Activated CD8-positive, alpha-beta memory T cell treated with anti-CD3 and anti-CD28 coated beads, Interleukin-2, amount 50 U/mL, for 24 hours (primary cell): ENCODE results near the gene THBS2.
"Not testable (repeated sequence)": the region's sequence is repeated elsewhere in the genome, so short reads cannot be mapped to it uniquely, and the experiment has no call there.

Experiments
- DNase-seq: peaks from one replicate; pipeline ENCODE4 v3.0.0-alpha.2; 2020; ENCODE audit errors: extremely low read depth

Gene THBS2

DNA sequence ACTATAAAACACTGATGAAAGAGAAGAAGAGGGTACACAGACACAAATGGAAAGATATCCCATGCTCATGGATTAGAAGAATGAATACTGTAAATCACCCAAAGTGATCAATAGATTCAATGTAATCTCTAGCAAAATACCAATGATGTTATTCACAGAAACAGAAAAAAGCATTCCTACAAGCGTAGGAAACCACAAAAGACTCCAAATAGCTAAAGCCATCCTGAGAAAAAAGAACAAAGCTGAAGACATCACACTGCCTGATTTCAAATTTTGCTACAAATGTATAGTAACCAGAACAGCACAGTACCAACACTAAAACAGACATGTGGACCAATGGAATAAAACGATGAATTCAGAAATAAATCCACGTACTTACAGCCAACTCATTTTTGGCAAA lies 43.0 kb downstream of the THBS2 start:
- DNase-seq, result no peak

DNA sequence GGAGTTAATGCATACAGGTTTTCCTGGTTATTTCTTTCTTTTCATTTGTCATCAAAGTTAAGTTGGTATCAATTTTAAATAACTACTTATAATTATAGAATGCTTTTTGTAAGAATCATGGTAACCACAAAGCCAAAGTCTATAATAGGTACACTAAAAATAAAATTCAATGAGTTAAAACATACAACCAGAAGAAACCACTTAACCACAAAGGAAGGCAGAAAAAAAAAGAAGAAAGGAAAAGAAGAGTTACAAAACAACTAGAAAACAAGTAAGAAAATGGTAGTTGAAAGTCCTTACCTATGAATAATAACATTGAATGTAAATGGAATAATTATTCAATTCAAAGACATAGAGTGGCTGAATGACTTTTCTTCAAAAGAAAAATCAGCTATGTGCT lies 45.6 kb downstream of the THBS2 start:
- no peak for DNase-seq

DNA sequence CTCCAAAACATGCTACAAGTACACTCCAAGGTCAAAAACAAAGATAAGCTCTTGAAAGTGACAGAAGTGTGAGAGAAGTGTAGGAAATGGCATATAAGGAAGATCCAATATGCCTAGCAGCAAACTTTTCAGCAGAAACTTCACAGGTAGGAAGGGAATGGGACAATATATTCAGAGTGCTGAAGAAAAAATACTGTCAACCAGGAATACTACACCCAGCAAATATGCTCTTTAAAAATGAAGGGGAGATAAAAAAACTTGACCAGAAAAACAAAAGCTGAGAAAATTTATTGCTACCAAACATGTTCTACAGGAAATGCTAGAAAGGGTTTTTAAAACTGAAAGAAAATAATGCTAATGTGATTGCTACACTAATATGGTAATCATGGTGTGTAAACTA lies 46.2 kb downstream of the THBS2 start:
- no peak for DNase-seq

DNA sequence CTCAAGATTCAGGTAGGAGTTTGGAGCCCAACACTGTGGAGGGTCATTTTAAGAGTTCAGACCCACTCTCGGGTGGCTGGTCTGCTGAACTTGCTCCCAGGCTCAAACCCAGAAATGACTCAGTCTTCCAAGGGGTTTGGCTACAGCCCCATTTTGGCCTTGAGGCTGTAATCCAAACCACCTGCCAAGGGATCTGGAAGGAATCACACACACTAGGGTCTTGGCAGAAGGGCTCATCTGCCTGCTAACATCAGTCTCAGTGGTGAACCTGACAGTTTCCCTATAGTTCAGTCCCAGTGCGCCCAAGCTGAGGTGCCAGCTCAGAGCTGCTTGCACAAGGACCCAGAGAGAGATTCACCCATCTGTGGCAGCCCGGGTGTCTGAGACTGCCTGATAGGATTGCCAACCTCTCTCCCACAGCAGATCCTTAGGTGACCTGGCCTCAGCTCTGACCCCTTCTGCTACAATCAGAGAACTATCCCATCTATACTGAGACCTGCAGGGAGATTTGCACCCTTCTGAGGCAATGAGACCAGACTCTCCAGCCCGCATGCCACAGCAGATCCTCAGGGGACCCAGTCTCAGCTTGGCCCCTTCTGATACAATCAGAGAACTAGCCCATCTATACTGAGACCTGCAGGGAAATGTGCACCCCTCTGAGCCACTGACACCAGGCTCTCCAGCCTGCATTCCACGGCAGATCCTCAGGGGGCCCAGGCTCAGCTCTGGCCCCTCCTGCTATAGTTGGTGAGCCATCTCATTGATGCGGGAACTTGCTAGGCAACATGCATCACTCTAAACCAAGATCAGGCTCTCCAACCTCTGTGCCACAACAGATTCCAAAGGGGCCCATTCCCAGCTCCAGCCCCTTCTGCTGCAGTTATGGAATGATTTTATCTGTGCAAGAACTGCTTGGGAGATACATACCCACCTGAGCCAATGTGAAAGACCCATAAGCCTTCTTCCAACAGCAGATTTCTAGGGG lies 48.2 kb downstream of the THBS2 start:
- DNase-seq, result no peak

DNA sequence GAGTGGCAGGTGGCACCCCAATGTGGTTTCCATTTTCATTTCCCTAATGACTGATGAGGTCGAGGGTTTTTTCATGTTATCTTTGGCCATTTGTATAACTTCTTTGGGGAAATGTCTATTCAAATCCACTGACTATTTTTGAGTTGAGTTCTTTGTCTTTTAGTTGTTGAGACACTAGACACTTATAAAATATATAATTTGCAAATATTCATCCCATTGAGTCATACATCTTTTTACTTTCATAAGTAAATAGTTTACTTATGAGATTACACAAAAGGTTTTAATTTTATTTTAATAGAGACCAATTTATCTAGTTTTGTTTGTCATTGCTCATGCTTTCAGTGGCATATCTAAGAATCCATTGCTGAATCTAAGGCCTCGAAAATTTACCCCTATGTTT lies 49.5 kb downstream of the THBS2 start:
- no peak for DNase-seq

DNA sequence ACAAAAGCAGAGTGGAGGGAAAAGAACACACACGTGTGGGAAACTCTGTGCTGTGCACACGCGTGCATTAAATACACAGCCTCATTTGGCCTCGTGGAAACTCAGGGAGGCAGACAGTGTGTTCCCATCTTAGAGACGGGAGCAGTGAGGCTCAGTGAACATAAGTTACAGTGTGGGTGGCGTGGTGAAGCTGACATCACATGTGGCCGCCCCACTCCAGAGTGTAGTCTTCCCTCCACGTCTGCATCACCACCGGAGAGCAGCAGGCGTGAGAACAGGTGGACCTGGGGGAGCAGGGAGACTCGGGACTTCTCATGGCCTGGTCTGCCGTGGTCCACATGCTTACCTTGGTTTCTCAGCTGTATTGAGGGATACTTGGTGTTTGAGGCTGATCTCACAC lies 51.7 kb downstream of the THBS2 start:
- no peak for DNase-seq

DNA sequence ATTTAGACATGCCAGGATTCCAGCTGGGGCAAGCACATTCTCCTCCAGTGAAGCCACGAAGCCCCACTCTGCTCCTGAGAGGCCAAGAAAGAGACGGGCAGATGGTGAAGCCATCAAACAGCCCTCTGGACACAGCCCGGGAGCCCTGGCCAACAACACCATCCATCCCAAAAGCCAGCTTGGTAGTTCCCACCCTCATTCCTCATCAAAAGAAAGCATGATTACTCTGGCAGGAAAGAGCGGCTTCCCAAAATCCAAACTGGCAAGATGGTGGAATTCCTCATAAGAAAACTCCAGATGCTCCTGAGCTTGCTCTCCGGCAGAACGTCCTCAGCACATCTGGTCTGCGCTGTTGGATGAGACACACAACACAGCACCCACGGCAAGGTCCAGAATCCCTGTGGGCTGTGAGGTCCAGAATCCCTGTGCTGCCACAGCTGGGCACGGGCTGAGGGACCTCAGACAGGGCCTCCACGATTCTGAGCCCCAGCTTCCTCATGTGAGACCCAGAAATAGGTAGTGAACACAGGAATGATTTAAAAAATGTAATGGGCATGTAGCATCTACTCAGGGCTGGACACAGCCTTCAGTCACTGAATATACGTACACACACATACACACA lies 52.6 kb downstream of the THBS2 start:
- no peak for DNase-seq

DNA sequence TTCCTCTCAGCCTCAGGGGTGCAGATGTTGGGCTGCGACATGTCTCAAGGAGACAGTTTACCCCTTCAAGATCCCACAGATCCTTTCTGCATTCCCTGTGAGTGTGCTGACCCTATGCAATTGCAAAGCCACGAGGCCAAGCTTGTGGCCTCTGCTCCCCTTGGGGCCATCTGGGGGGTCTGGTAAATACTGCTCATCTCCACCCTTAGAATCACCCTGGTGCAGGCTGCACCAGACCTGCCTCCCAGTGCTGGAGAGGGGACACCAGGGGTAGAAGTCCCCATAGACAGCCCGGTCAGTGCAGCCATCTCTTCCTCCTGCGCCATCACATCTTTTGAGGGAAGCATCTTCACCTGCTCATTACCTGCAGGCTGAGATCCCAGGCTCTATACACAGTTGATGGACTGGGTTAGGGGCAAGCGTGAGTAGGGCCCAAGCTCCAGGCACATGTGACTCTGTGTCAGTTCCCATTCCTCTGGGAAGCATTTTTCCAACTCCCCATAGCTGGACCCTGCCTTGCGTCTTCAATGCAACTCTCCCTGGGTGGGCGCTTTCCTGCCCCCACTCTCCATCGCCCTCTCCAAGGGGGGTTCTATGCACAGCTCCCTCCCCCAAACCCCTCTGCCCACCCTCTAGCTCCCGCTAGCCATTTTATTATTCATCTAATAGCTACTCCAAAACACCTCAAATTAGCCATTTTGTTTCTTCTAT lies 53.9 kb downstream of the THBS2 start:
- DNase-seq, result no peak

DNA sequence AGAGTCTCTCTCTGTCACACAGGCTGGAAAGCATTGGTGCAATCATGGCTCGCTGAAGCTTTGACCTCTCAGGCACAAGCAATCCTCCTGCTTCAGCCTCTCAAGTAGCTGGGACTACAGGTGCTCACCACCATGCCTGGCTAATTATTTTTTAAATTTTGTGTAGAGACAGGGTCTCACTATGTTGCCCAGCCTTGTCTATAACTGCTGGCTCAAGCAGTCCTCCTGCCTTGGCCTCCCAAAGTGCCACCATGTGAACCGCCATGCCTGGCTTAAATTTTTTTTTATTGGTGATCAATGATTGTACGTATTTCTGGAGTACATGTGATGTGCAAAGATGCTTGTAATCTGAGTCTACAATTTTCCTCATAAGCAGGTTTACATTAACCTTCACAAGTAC lies 54.8 kb downstream of the THBS2 start:
- no peak for DNase-seq

DNA sequence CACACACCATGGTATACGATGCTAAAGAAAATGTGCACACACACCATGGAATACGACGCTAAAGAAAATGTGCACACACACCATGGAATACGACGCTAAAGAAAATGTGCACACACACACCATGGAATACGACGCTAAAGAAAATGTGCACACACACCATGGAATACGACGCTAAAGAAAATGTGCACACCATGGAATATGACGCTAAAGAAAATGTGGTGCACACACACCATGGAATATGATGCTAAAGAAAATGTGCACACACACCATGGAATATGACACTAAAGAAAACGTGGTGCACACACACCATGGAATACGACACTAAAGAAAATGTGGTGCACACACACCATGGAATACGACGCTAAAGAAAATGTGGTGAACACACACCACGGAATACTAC lies 55.7 kb downstream of the THBS2 start:
- DNase-seq, result not testable (repeated sequence)

DNA sequence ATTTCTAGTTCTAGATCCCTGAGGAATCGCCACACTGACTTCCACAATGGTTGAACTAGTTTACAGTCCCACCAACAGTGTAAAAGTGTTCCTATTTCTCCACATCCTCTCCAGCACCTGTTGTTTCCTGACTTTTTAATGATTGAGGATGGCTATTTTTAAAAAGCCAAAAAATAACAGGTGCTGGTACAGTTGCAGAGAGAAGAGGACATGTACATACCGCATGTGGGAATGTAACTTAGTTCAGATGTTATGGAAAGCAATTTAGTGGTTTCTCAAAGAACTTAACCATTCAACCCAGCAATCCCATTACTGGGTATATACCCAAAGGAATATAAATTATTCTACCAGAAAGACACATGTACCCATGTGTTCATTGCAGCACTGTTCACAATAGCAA lies 57.4 kb downstream of the THBS2 start:
- not testable (repeated sequence) for DNase-seq

DNA sequence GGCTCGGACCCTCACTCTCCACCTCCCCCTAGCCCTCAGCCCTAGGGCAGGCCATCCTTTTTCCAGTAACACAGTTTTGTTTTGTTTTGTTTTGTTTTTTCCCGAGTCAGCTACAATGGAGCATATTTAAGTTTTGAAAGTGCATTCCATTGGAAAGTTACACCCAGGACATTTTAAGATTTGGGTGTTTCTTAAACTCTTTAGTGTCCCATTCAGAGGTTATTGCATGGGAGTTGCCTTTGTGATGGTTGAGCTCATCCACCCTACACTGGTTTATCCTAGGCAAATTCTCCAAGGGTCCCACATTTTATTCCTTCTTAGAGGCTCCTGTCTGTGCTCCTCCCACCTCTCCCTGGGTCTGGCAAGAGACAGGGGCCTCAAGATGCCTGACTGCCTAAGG lies 58.9 kb downstream of the THBS2 start:
- no peak for DNase-seq

DNA sequence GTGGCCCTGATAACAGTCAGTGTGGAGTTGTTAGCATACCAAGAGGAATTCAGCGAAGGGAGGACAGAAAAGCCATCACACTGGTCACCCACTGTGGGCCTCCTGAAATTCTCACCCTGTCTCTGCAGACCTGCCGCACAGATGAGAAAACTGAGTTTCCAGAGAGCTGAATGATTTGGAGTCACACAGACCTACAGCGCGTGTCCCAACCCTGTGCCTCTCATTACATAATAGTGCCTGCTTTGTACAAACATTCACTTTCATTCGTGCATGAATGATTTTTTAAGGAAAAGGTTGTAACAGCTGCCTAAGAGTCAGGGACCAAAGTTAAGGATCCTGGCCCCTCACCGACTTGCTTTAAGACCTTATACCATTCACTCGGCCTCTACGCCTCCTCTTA lies 62.7 kb downstream of the THBS2 start:
- no peak for DNase-seq

DNA sequence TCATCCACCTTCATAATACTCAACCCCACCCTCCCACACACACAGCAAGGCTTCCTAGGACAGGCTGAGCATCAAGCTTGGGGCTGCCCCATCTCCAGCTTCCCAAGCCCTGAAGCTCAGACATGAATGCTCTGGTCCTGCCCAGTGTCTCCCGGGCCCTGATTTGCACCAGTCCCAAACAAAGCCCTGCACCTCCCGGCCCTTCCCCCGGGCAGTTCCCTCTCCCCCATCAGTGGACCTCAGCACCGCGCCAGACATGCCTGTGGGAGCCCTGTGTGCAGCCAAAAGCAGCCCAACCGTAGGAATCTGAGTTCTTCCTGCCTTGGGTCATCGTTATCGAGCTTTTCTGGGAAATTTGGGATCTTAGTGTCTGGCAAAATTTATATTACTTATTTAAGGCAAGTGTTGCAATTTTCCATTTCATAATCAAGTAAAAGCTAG lies 63.5 kb downstream of the THBS2 start:
- no peak for DNase-seq

DNA sequence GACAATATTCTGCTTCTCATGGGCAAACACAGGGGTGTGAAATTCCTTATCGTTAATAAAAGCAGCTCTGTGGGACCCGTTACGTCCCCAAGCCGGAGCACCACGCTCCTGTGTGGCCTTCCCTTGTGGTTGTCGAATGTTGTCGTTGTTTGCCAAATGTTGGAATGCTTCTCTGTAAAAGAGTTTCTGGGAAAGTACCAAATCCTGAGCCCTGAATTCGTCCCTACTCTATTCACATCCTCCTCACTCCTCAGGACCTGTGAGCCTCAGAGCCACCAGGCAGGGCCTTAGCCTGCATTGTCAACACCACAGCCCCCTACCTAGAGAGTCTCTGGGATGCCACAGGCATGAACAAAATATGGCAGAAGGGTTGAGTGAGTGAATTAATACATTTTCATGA lies 64.0 kb downstream of the THBS2 start:
- no peak for DNase-seq

DNA sequence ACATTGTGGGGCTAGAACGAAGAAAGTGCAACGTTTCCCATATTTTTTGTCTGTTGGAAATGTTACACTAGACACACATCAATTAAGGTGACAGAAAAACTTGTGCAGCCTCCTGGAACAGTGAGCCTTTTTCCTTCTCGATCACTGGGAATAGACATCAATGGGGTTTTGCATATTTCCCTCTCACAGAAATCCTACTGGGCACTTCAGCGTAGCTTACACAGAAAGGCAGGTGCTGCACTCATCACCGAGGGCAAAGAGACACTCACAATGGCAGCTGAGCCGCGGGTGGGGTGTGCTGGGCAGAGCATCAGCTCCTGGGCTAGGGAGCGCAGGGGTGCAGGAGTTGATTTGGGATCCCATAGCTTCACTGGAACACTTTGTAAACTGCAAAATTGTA lies 64.5 kb downstream of the THBS2 start:
- no peak for DNase-seq

DNA sequence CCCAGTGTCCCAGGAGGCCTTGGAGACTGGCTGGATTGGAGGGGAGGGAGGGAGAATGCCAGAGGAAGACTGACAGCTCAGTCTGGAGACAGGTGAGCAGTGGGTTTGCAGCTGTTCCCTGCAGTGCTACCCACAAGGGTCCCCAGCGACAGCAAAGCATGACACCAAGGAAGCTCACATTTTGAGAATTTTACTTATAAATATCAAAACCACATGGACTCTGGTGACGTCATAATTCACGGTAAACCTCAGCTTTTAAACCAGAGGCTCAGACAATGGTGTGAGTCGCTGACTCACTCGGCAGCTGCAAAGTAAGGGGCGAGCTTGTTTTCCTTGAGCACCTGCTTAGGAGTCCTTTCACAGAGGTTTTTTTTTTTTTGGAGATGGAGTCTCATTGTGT lies 65.2 kb downstream of the THBS2 start:
- no peak for DNase-seq

DNA sequence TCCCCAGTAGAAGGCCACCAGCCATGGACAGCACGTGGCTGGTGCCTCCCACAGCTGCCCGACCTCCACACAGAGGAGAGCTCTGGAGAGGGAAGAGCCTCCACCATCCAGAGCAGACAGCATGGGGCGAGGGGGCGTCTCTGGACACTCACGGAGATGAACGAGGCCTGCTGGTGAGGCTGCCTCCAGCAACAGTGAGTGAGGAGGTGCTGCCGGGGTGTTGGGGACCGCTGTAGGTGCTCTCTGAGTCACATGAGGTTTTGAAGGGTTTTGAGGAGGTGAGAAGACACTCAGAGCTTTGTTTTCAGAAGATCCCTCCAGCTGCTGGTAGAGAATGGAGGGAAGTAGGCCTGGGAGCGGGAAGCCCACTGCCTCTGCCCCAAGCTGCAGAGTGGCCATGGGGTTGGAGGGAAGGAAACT lies 65.6 kb downstream of the THBS2 start:
- DNase-seq, result no peak

DNA sequence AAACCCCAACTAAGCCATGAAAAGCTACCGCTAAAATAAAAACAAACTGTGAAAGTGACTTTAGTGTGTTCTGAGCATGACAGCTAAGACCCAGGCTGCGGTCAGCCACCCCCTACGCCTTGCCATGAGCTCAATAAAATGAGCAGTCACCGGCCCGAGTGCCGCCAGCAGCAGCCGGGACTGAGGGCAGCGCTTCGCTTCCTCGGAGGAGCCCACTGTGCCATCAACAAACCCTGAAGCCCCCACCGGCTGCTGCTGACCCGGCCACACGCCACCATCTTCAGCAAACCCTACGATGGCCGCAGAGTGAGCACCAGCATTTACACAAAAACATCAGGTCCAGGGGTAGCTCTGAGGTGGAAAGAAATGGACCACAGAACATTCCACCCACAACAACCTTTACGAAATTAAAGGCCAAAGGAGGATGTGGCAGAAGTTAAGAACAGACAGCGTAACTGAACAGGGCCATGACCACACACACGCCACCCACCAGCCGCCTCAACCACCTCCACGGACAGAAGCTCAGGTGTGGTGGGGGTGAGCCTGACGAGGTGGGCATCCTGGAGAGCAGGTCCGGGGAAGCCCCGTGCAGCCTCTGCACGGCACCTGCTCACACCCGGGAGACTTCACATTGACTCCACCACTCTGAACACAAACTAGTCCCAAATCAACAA lies 67.0 kb downstream of the THBS2 start:
- DNase-seq, result no peak

DNA sequence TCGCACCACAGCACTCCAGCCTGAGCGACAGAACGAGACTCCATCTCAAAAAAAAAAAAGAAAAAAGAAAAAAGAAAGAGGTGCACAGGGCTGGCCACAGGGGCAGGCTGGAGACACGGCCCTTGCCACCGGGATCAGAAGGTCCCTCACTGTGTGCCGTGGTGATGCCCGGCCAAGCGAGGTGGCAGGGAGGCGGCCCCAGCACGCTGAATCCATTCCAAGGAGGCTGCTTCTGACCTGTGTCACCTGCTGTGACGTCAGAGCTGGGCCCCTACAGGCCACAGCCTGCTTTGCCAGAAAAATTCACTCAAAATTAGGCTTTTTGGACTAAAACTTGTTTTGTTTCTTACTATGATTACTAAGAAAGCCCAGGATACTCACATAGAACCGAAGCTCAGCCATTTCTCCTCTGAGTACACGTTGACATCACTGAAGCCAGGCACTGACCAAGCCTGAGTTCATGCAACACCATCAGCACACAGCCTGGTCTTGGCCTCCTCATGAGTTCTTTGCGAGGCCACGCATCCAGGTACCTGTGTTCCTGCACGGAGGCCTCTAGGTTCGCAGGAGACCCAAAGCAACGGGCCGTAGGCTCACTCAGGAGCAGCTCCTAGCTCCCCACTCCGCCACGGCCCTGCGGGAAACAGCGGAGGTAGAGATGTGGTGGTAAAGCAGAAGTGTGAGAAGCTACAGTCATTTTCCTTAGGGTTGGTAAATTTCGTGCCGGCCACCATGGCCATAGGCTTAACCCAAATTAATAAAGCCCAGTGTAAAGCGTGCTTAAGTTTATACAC lies 67.8 kb downstream of the THBS2 start:
- no peak for DNase-seq

DNA sequence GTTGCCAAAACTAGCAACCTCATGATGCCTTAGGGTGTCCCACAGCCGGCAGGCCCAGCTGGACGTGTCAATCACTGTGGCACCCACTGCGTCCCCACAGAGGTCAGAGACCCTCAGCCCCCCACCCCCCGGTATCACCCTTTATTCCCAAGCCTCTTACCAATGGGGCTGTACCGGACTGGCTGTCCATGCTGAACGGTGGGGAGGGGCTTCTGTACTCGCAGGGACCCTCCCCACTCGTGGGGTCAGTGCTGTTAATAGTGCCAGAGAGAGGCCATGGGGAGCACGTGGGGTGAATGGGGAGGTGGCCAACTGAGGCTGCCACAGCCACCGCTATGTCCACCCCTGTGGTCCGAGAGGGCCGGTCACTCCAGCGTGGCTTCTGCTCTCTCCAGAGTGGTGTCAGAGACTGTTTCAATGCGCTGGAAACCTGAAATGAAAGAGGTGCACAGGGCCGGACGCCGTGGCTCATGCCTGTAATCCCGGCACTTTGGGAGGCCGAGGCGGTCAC lies 68.6 kb downstream of the THBS2 start:
- DNase-seq, result no peak
